Stimulated activated CD8-positive, alpha-beta memory T cell treated with anti-CD3 and anti-CD28 coated beads, Interleukin-15, amount 100 ng/mL, for 4 hours (primary cell): ENCODE results near the gene ZNFX1.
"Not testable (repeated sequence)": the region's sequence is repeated elsewhere in the genome, so short reads cannot be mapped to it uniquely, and the experiment has no call there.

Experiments
- DNase-seq, 2 donors: peaks; one replicate each; pipeline ENCODE4 v3.0.0-alpha.2; 2020; ENCODE audit warnings: low read depth in 2 of 2

The ZNFX1 gene

DNA sequence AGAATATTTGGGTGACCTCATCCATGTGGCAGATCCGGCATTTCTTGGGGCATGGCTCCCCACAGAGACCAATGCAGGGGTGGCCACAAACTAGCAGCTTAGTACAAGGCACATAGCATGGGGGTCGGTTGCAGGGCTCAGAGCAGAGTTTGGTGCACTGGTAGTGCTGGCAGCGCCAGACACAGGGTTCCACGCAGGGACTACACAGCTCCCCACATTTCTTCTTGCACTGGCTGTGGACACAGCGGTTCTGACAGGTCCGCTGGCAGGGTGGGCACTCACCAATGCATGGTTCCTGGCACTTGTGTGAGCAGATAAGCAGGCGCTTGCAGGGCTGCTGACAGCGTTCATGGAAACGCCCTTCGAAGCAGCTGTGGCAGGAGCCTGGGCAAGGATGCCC lies 29.6 kb downstream of the ZNFX1 start:
- no peak for DNase-seq

DNA sequence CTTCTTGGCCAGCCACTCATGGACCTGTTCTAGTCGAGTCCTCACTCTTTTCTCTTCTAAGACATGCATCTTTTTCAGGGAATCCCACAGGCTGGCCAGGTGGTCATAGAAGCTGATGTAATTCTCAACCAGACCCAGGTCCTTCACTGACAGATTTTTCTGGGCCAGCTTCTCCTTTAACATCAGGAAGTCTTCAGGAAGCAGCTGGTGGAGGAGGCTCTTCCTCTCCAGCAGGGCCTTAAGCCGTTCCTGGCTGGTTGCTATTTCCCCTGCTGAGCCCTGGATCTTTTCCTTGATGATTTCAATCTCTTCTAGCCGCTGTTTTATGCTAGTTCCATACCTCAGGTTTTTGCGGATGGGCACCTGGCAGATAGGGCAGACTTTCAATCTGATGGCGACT lies 30.1 kb downstream of the ZNFX1 start:
- no peak for DNase-seq

DNA sequence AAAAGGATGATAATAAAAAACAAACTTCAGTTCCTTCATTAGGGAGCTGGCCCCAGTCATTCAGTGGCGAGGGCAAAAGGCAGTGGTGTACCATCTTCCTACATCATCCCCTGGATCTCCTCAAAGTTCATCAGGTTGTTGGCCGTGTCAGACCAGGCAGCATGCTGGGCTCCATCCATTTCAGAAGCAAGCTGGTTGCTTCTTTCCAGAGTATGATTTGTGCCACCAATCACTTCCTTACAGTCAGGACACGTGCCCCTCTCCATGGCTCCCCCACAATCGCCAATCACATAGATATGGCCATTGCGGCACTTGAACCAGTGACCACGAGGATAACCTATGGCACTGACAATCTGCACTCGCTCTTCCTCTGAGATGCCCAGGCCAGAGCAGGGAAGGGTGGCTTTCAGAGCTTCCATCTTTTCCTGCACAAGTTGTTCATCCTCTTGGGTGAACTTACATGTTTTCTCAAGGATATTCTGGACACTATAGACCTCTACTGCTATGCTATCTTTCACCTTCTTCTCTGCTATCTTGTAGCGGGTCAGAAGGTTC lies 30.6 kb downstream of the ZNFX1 start:
- no peak for DNase-seq

DNA sequence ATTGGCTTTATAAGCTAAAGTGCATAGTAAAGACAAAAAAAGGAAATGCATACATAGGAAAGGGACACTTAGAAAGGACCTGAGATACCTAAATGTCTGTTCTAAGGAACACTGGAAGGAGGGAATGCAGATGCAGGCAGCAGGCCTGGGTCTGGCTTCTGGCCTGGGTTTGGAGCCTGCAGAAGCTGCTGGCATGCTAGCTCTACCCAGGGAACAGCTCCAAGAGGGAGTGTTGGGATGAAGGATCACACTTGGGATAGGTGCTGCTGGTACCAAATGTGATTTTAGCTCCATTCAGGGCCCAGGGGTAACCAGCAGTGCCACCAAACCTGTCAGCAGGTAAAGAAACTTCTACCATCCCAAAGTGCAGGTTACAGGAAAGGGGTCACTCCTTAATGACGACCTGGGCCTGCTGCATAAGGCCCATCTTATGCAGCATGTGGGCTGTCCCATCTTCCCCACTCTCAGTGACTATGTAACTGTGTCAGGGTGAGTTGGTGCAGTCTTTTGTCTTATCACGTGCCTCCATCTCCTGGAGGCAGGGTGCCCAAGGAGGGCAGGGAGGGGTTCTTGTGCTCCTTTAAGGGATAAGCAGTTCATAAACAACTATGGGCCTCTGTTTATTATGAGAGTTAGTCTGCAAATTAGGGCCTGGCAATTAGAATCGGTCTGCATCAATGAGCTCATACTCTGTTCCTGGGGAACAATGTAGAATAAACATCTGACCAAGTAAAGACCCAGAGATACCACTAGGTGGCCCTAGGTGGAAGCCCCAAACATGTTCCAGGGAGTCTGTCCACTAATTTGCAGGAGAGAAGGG lies 31.7 kb downstream of the ZNFX1 start:
- DNase-seq = no peak

DNA sequence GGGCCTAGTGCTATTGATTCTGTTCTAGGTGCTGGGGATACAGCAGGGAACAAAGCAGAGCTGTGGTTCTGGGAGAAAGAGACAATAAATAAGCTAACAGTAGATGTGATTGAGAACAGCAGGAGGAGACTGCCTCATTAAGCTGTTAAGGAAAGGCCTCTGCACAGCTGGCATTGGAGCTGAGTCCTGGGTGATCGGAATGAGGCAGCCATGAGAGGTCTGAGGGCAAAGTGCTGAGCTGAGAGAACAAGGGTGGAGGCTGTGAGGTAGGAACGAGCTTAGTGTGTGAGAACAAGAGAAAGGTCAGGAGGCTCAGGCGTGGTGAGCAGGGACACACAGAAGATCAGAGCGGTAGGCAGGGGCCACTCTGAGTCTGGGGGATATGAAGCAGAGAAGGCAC lies 40.3 kb downstream of the ZNFX1 start:
- DNase-seq = no peak

DNA sequence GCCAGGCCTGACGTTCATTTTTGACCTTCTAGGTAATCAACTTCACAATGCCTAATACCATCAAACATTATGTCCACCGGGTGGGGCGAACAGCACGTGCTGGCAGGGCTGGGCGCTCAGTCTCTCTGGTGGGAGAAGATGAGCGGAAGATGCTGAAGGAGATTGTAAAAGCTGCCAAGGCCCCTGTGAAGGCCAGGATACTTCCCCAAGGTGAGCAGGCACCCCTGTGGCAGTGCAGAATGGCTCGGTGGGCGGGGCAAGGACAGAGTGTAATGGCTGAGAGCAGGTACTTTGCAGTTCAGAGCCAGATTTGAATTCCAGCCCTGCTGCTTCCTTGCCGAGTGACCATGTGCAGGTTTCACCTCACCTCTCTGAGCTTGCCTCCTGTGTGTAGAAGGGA lies 41.6 kb downstream of the ZNFX1 start:
- no peak for DNase-seq

DNA sequence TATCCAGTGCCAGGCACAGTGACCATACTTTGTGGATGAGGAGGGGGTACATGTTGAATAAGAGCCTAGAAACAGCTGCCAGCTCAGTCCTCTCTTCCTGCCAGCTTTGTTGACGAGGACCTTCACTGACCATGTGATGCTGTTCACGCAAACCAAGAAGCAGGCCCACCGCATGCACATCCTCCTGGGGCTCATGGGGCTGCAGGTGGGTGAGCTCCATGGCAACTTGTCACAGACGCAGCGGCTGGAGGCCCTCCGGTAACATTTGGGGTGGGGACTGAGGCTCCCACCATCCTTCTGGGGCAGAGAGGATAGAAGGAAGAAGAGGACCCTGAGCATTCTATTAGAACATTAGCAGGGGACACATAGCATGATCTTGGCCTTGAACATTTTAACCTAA lies 43.0 kb downstream of the ZNFX1 start:
- DNase-seq = no peak

DNA sequence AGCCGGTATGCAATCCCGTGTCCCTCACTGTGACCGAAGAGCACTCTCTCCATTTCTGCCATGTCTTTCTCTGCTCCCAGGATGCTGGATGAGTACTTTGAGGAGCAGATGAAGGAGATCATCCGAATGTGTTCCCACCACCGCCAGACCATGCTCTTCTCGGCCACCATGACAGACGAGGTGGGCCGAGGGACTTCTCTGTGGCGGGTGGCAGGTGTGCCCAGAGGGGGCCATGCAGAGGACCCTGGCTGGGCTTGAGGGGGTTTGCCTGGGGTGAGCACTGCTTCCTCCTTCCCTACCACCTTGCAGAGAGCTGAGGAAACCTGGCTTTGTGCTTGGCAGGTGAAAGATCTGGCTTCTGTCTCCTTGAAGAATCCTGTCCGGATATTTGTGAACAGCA lies 44.6 kb downstream of the ZNFX1 start:
- DNase-seq = no peak

DNA sequence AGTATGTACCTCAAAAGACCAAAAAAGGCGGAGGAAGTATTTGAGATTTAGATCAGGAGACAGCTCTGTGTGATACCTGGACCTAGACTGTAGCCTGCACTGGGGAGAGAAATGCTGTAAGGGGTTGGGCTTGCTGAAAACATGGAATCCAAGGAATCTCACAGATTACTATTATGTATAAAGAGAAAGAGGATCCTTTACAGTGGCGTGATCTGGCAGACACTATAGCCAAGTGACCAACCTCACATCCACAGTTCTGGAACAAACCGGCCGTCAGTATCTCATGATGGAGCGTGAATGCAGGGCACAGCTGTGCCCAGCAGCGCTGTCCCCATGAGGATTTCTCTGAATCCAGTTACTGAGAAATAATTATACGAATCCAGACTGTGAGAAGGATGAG lies 46.4 kb downstream of the ZNFX1 start:
- DNase-seq = no peak

DNA sequence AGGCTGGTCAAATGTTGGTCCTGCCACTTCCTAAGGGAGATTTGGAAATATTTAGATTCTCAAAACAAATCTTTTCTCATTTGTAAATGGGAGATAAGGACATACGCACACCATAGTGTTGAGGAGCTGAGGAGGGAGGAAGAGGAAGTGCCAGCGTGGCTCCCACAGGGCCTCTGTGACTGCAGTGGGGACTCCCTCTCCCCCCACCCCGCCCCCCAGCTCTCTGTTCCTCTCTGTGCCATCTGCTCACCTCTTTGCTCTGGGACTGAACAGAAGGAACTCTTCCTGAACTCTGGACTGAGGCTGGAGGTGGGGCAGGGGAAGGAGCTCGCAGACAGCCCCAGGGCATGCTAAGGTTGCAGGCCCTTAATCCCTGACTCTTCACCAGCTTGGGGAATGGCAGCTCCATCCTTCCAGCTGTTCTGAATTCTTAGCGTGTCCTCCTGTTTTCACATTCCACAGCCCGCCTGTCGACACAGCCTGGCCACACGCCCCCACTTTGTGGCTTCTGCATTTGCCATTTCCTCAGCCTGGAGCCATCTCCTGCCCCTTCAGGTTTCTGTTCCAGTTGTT lies 47.2 kb downstream of the ZNFX1 start:
- DNase-seq = no peak

DNA sequence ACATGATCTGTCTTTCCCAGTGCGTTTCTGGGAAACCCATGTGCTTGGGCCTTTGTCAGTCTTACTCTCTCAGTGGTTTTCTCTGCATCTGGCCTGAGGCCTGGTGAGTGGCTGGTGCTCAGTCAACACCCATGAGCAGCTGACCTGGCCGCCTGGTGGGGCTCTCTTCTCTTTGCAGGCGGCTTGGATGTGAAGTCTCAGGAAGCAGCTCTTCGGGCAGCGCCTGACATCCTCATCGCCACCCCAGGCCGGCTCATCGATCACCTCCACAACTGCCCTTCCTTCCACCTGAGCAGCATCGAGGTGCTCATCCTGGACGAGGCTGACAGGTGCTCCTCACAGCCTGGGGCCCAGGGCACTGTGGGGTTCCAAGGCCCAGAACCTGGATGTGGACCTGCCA lies 47.8 kb downstream of the ZNFX1 start:
- DNase-seq = no peak

DNA sequence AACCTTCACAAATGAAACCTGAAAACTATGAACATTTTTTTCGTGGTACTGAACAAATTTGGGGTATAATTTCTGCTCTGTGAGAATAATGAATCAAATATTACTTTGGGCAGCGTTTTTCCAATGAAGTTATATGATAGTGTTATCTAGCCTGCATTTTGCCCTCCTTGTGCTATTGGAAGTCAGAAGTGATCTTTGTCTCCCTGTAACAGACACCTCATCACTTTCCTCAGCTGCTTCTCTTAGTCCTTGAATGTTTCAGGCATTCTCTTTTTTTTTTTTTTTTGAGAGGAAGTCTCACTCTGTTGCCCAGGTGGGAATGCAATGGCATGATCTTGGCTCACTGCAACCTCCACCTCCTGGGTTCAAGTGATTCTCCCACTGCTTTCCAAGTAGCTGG lies 48.5 kb downstream of the ZNFX1 start:
- DNase-seq = no peak

DNA sequence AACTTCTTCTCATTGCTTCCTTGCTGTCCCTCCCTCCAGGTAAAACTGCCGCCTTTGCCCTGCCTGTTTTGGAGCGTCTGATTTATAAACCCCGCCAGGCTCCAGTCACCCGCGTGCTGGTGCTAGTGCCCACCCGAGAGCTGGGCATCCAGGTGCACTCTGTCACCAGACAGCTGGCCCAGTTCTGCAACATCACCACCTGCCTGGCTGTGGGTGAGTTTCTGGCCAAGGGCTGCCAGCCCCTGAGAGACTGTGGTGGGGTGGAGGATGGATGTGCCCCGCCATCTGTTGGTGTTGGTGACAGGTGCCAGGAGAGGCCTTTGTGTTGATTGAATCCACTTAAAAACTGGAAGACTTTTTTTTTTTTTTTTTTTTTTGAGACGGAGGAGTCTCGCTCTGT lies 49.2 kb downstream of the ZNFX1 start:
- DNase-seq = no peak

DNA sequence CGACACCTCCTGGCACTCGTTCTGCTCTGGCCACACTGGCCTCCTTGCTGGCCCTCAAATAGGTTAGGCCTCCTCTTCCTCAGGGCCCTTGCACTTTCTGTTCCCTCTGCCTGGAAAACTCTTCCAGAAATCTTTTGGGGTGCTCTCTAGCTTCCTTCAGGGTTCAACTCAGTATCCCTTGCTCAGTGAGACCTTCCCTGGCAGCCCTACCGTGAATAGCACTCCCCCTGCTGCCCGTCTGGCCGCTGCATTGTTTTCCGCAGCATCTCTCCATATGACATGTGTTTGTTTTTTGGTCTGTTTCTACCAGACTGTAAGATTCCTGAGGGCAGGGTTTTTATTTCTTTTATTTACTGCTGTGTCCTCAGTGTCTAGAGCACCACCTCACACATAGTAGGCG lies 52.0 kb downstream of the ZNFX1 start:
- DNase-seq = no peak

DNA sequence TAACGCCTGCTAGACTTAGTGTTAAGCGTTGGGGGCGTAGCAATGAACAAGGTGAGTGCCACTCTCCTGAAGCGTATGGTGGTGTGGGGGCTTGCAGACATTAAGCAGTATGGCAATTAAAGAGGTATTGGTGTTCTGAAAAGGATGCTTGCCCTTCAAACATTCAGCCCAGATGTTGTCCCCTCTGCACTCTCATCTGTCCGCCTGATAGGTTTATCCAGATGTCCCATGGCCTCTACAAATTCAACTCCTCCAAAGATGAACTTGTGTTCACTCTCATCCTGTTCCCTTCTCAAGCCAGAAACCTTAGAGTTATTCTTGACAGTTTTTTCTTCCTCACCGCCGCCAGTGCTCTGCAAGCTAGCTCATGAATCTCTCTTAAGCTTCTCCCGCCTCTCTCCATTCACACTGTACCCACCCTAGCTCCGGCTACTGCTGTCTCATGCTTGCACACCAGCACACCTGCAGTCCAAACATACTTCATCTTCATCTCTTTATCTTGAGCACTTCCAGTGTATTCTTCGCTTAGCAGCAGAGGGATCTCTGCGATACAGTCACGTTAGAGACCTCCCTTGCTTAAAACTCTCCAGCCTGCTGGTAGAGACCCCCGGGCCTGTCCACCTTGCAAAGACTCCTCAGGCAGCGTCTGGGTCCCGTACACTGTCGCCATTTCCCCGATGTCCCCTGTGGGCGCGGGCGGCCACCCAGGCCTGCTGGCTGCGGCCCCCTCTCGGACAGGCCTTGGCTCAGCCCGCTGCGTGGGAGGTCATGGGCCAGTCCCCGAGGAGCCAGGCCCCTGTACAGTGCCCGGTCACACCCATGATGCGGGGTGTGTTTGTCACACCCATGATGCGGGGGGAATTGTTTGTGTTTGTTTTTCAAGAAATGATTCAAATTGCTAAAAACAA lies 57.7 kb downstream of the ZNFX1 start:
- no peak for DNase-seq

DNA sequence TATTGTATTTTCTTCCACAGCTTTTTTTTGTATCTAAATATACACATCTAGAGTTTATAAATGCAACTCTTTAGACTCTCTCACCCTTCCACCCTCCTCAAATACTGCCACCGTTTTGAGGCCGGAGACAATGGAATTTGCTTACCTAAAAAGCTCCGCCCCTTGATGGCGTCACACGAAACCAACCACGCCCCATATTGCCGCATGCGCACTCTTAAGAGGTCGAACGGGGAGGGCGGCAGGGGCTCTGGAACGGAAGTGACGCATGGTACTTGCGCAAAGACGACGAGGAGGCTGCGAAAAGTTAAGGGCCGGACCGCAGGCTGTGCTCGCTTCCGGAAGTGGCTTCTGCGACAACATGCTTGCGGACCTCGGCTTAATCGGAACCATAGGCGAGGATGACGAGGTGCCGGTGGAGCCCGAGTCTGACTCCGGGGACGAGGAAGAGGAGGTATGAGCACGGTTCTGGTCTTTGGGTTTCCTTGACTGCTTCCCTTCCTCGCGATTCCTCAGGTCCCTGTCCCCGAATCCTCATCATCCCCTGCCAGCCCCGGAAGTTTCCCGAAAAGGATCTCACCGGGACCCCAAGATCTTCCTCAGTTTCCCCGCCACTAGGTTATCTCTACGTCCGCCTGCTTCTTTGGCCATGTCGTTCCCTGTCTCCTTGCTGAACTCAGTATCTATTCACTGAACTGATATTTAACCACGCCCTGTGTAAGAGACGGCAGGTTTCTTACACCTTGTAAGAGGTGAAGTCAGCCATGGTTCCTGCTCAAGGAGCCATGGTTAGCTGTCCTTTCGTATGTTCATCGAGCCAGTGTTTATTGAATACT lies 58.5 kb downstream of the ZNFX1 start, which contains the start of gene DDX27:
Gene DDX27, plus strand, starts transcription at position 326 of the 833 bp plus-strand sequence. Its CDS starts 33 bp downstream, at position 359.
- DNase-seq = peak; percentile 91 to 92

DNA sequence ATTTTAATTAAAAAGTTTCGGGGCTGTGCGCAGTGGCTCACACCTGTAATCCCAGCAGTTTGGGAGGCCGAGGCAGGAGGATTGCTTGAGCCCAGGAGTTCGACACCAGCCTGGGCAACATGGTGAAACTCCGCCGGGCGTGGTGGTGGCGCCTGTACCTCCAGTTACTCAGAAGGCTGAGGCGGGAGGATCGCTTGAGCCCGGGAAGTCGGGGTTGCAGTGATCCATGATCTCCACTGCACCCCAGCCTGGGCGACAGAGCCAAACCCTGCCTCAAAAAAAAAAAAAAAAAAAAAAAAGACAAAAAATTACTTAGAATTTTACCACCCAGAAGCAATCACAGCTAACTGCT lies 59.1 kb downstream of the ZNFX1 start:
- not testable (repeated sequence) for DNase-seq

DNA sequence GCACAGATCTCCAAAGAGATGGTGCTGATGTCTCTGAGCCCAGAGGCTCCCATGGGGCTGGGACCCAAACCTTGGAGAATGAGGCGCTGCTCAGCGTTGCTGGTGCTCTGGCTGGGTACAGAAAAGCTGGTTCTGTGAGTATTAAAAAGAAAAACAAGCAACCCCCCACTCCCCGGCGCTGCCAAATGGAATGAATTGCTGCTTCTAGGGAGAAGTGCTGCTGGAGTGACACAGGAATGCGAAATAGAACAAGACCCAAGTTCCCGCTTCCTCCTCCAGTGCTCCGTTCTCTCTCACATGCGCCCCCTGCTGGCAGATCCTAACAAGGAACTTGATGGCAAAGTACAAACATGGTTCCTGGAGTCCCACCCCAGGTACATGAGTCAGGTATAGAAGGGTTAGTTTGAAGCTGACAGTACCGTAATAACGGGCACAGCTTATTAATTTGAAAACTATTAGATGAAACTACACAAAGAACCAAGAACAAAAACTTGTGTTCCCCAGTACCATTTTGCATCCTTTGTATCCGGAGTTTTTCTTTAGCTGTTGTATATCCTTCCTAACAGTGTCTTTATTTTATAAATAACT lies 60.8 kb downstream of the ZNFX1 start:
- peak; percentile 71 to 90 for DNase-seq

DNA sequence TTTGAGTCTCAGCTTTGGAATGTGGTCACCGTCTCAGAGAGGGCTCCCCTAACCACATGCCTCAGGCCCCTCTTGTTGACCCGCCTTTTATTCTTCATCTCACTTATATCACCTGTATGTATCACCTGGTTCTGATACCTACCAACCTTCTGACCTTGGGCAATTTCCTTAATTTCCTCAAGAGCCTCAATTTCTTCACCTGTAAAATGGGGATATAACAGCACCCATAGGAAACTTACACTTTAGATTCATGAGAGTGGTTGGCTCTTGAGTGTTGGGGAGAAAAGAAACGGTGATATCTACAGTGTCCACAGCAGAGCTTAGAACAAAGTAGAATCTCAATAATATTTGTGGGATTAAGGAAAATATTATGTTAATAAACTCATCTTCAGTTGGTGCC lies 62.6 kb downstream of the ZNFX1 start:
- DNase-seq = no peak

DNA sequence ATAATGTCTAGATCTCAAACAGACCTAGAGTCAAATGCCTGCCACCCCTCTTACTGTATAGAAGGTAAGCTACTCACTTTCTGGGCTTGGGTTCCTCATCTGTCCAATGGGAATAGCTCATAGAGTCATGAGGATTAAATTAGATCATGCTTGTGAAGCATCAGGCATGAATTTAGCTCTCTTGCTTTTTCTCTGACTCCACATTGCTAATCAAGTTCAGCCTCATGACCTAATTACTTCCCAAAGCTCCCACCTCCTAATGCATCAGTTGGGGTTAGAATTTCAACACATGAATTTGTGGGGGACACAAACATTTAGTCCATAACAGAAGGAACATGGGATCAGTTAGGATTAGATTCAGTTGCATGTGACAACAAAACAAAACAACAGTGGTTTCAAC lies 63.3 kb downstream of the ZNFX1 start:
- no peak for DNase-seq

DNA sequence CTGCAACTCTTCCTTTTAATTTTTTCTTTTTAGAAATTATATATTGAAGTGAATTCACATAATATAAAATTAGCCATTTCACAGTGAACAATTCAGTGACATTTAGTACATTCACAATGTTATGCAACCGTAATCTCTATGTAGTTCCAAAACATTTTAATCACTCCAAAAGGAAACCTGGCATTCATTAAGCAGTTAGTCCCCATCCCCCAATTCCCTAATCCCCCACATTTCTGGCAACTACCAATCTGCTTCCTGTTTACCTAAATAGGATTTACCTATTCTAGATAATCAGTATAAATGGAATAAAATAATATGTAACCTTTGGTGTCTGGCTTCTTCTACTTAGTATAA lies 67.1 kb downstream of the ZNFX1 start:
- DNase-seq = no peak
